ENCODE results near the gene BDKRB2.

The BDKRB2 gene

GRCh38 chr14:96273629-96274028, 69.0 kb downstream of the BDKRB2 start:
- Histone ChIP-seq H3K4me3 (ENCODE audit: low read length, poor library complexity, severe bottlenecking) (no peak overlapping the region), H3K79me2 (ENCODE audit: insufficient read depth, low read length) (no peaks in the 10 kb centered on the region), H4K20me1 (ENCODE audit: insufficient read depth, low read length, poor library complexity, severe bottlenecking) (no peaks in the 10 kb centered on the region), H3K36me3 (ENCODE audit: insufficient read depth, low read length) (no peaks in the 10 kb centered on the region), H3K9ac (ENCODE audit: low read depth, low read length, poor library complexity, severe bottlenecking) (no peak overlapping the region), H3F3A (ENCODE audit: low read depth) (no peaks in the 10 kb centered on the region), H3K4me1 (ENCODE audit: insufficient read depth, low read length, poor library complexity, severe bottlenecking) (no peaks in the 10 kb centered on the region), H3K27me3 (ENCODE audit: insufficient read depth, low read length, poor library complexity, severe bottlenecking) (no peaks in the 10 kb centered on the region), H2AFZ (ENCODE audit: low read length) (no peak overlapping the region), H3K4me2 (ENCODE audit: low read depth, low read length, poor library complexity, severe bottlenecking) (no peak overlapping the region), H3K9me2 (replicated peaks; ENCODE audit: low read depth, low read length) (no peaks in the 10 kb centered on the region), H3K9me3 (ENCODE audit: insufficient read depth, low read depth, low read length) (no peaks in the 10 kb centered on the region)
- TF ChIP-seq EZH2phosphoT487 (IDR thresholded peaks at IDR 0.05; ENCODE audit: borderline replicate concordance) (no peak), CTCF (conservative IDR thresholded peaks at IDR 0.05; ENCODE audit: low read length) (no peak)

- Histone ChIP-seq H3K9me2 (replicated peaks; ENCODE audit: low read depth, low read length) (no peaks in the 10 kb centered on the region), H3K4me3 (ENCODE audit: low read length, poor library complexity, severe bottlenecking) (no peak overlapping the region), H3K9ac (ENCODE audit: low read depth, low read length, poor library complexity, severe bottlenecking) (no peak overlapping the region), H3K4me2 (ENCODE audit: low read depth, low read length, poor library complexity, severe bottlenecking) (no peak overlapping the region), H3F3A (ENCODE audit: low read depth) (no peaks in the 10 kb centered on the region), H3K79me2 (ENCODE audit: insufficient read depth, low read length) (no peaks in the 10 kb centered on the region), H3K36me3 (ENCODE audit: insufficient read depth, low read length) (no peaks in the 10 kb centered on the region), H4K20me1 (ENCODE audit: insufficient read depth, low read length, poor library complexity, severe bottlenecking) (no peaks in the 10 kb centered on the region), H3K9me3 (ENCODE audit: insufficient read depth, low read depth, low read length) (no peaks in the 10 kb centered on the region), H3K27me3 (ENCODE audit: insufficient read depth, low read length, poor library complexity, severe bottlenecking) (no peaks in the 10 kb centered on the region), H3K4me1 (ENCODE audit: insufficient read depth, low read length, poor library complexity, severe bottlenecking) (no peaks in the 10 kb centered on the region), H2AFZ (ENCODE audit: low read length) (no peak overlapping the region)
- no peak for TF ChIP-seq CTCF (conservative IDR thresholded peaks at IDR 0.05; ENCODE audit: low read length)
- TF ChIP-seq EZH2phosphoT487 (IDR thresholded peaks at IDR 0.05; ENCODE audit: borderline replicate concordance) = no peak
These were observed 69.5 kb downstream of the BDKRB2 start for GRCh38 chr14:96274122-96274521.

- H3K9ac ChIP-seq (ENCODE audit: low read depth, low read length, poor library complexity, severe bottlenecking) = no peak overlapping the region
- H3K9me3 ChIP-seq (ENCODE audit: insufficient read depth, low read depth, low read length) = no peaks in the 10 kb centered on the region
- H3K79me2 ChIP-seq (ENCODE audit: insufficient read depth, low read length) = no peaks in the 10 kb centered on the region
These were observed 69.9 kb downstream of the BDKRB2 start for GRCh38 chr14:96274543-96274942.

More at GRCh38 chr14:96274543-96274942, 69.9 kb downstream of the BDKRB2 start:
- TF ChIP-seq EZH2phosphoT487 (IDR thresholded peaks at IDR 0.05; ENCODE audit: borderline replicate concordance) (no peak), CTCF (conservative IDR thresholded peaks at IDR 0.05; ENCODE audit: low read length) (no peak)
- Histone ChIP-seq H3K4me2 (ENCODE audit: low read depth, low read length, poor library complexity, severe bottlenecking) (no peak overlapping the region), H2AFZ (ENCODE audit: low read length) (no peak overlapping the region), H3F3A (ENCODE audit: low read depth) (no peaks in the 10 kb centered on the region), H3K36me3 (ENCODE audit: insufficient read depth, low read length) (no peaks in the 10 kb centered on the region), H3K4me3 (ENCODE audit: low read length, poor library complexity, severe bottlenecking) (no peak overlapping the region), H3K9me2 (replicated peaks; ENCODE audit: low read depth, low read length) (no peaks in the 10 kb centered on the region), H3K4me1 (ENCODE audit: insufficient read depth, low read length, poor library complexity, severe bottlenecking) (no peaks in the 10 kb centered on the region), H4K20me1 (ENCODE audit: insufficient read depth, low read length, poor library complexity, severe bottlenecking) (no peaks in the 10 kb centered on the region), H3K27me3 (ENCODE audit: insufficient read depth, low read length, poor library complexity, severe bottlenecking) (no peaks in the 10 kb centered on the region)

Data from Loucy (cell line).